ENCODE measurements around the gene VSIG4. TPM values are rescaled to one million over a fixed set of nuclear protein-coding genes. Genes with fewer than 3 reads are reported as not detected.

VSIG4 gene
- total and polyA plus RNA-seq, 2 of the 13 experiments (the other 11 are each of a cell fraction or from before 2014, with no cell fraction given) = not detected

DNA sequence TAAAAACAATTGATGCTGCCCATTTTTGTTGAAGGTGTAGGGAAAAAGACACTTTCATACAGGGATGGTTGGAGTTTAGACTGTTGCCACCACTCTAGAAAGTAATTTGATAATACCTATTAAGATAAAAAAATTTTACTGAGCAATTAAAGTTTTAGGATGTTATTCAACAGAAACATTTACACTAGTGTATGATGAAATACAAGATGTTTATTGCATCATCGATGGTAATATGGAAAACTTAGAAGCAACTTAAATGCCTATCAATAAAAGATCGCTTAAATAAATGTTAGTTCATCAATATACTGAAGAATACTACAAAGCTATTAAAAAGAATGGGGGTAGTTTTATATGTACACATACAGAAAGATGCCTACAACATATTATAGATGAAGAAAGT is 9.2 kb upstream of the VSIG4 start:
- H2AFZ ChIP-seq (ENCODE audit: low read length) = no peak overlapping the region
- no peaks in the 10 kb centered on the region for H3K27me3 ChIP-seq (ENCODE audit: control insufficient read depth in 1 of 2, insufficient read depth in 2 of 2, low read length in 2 of 2)
- POLR2A ChIA-PET = no interaction called here
- BruUV-seq (replicated peaks) = no TSS peak
- no peaks in the 10 kb centered on the region for H3K79me2 ChIP-seq (ENCODE audit: insufficient read depth, low read length)
- H3K9ac ChIP-seq (ENCODE audit: insufficient read depth, low read depth, low read length) = no peak overlapping the region
- FAIRE-seq = no peak
- no peak overlapping the region for H3K4me3 ChIP-seq (replicated peaks in 1 of 3; ENCODE audit: insufficient read depth in 1 of 3, low read depth in 2 of 3, low read length in 3 of 3)
- ATAC-seq = no peak
- DNase-seq (ENCODE audit: low spot score) = no peak
- no peaks in the 10 kb centered on the region for H3K4me1 ChIP-seq (ENCODE audit: insufficient read depth, low read length)
- WGBS (ENCODE audit: low lambda C conversion rate) = 39% methylated on average over 2 of the region's 2 CpGs
- H3K36me3 ChIP-seq (replicated peaks in 1 of 2; ENCODE audit: control insufficient read depth in 1 of 2, insufficient read depth in 2 of 2, low read length in 2 of 2) = no peaks in the 10 kb centered on the region
- H3K4me2 ChIP-seq (ENCODE audit: low read depth, low read length) = no peak overlapping the region
- in situ Hi-C loops (cut with HindIII; ENCODE audit: extremely low pct_ligation_motif_present, low pct_unique_long_range_greater_than_20kb) (no loop called here), intact Hi-C loops (cut with micrococcal nuclease; ENCODE audit: unreplicated experiment) (no loop called here)
- no peaks in the 10 kb centered on the region for H3K9me3 ChIP-seq (ENCODE audit: low read length)
- no peak overlapping the region for H3K27ac ChIP-seq (ENCODE audit: extremely low read length, insufficient read depth, low read length)
- no peaks in the 10 kb centered on the region for H4K20me1 ChIP-seq (ENCODE audit: insufficient read depth, low read length)
- TF ChIP-seq ZNF205 (CRISPR knock-in tag; IDR thresholded peaks at IDR 0.05) = no peak
- TF ChIP-seq CEBPB (IDR thresholded peaks at IDR 0.05; ENCODE audit: borderline replicate concordance, low read depth, low read length) = peak; percentile 68
- CTCF ChIA-PET (ENCODE audit: low intra/inter-chr PET ratio, low total read pairs) = no interaction called here

DNA sequence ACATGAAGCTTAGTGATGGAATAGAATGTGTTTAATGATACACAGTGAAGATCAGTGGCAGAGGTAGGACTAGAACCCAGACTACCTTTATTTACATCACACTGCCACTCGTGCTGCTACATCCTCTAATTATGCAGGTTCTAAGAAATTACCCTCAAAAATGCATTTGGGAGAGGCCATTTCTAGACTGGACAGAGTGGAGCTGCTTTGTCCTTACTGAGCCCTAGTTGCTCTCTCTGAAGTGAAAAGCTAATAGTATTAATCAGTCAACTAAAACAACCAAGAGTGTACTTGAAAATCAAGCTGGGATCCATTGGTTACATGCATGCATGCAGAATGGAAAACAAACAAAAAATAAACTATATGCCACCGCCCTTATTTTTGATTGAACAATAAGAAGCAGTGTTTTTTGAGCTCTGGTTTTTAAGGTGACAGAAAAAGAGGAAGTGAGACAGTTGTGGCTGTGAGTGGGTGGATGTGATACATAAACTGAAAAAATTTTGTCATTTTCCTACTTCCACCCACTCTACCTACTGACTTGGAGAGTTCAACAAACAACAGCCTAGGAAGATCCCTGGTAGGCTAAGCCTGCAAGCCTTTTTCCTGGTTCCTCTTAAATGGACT is 6.8 kb upstream of the VSIG4 start:
- no peaks in the 10 kb centered on the region for H3K79me2 ChIP-seq (ENCODE audit: insufficient read depth, low read length)
- DNase-seq (ENCODE audit: low spot score) = no peak
- H3K27me3 ChIP-seq (ENCODE audit: control insufficient read depth in 1 of 2, insufficient read depth in 2 of 2, low read length in 2 of 2) = no peaks in the 10 kb centered on the region
- no peaks in the 10 kb centered on the region for H4K20me1 ChIP-seq (ENCODE audit: insufficient read depth, low read length)
- H3K36me3 ChIP-seq (replicated peaks in 1 of 2; ENCODE audit: control insufficient read depth in 1 of 2, insufficient read depth in 2 of 2, low read length in 2 of 2) = no peaks in the 10 kb centered on the region
- no peak for FAIRE-seq
- WGBS (ENCODE audit: low lambda C conversion rate) = 0% methylated on average over 1 of the region's 2 CpGs
- no peak for ATAC-seq
- ChIA-PET POLR2A (no interaction called here), CTCF (ENCODE audit: low intra/inter-chr PET ratio, low total read pairs) (no interaction called here)
- in situ Hi-C loops (cut with HindIII; ENCODE audit: extremely low pct_ligation_motif_present, low pct_unique_long_range_greater_than_20kb) (no loop called here), intact Hi-C loops (cut with micrococcal nuclease; ENCODE audit: unreplicated experiment) (no loop called here)
- no peak overlapping the region for H3K9ac ChIP-seq (ENCODE audit: insufficient read depth, low read depth, low read length)
- no peak overlapping the region for H2AFZ ChIP-seq (ENCODE audit: low read length)
- H3K9me3 ChIP-seq (ENCODE audit: low read length) = no peaks in the 10 kb centered on the region
- H3K27ac ChIP-seq (ENCODE audit: extremely low read length, insufficient read depth, low read length) = no peak overlapping the region
- no peak overlapping the region for H3K4me2 ChIP-seq (ENCODE audit: low read depth, low read length)
- BruUV-seq (replicated peaks) = no TSS peak
- H3K4me3 ChIP-seq (replicated peaks in 1 of 3; ENCODE audit: insufficient read depth in 1 of 3, low read depth in 2 of 3, low read length in 3 of 3) = no peak overlapping the region
- no peaks in the 10 kb centered on the region for H3K4me1 ChIP-seq (ENCODE audit: insufficient read depth, low read length)
- no peak for TF ChIP-seq HMGXB4 (CRISPR knock-in tag; IDR thresholded peaks at IDR 0.05; ENCODE audit: borderline replicate concordance in 1 of 2, low read depth in 1 of 2)
- no peak for TF ChIP-seq SAFB2 (CRISPR knock-in tag; IDR thresholded peaks at IDR 0.05; ENCODE audit: borderline replicate concordance, low read depth)
- no peak for TF ChIP-seq ATF5 (CRISPR knock-in tag; IDR thresholded peaks at IDR 0.05; ENCODE audit: low read depth)
- no peak for TF ChIP-seq HNF1A (IDR thresholded peaks at IDR 0.05; ENCODE audit: low read depth)
- no peak for TF ChIP-seq HNF1A (CRISPR knock-in tag; IDR thresholded peaks at IDR 0.05; ENCODE audit: borderline replicate concordance)
- no peak for TF ChIP-seq CBX2 (IDR thresholded peaks at IDR 0.05; ENCODE audit: low read depth, low read length)
- no peak for TF ChIP-seq CBX2 (CRISPR knock-in tag; IDR thresholded peaks at IDR 0.05; ENCODE audit: low read depth)
- TF ChIP-seq ZNF317 (CRISPR knock-in tag; IDR thresholded peaks at IDR 0.05) = no peak
- TF ChIP-seq REPIN1 (CRISPR knock-in tag; IDR thresholded peaks at IDR 0.05; ENCODE audit: borderline replicate concordance, low read depth) = no peak

Data from HepG2 (cell line).